Endothelial cell of umbilical vein (primary cell): ENCODE measurements around the gene NFKBIL1.

Experiments used
- CTCF ChIP-seq, 2 donors: IDR thresholded peaks; 1 replicate in 1 of 2; 2 replicates in 1 of 2; pipeline ENCODE4 v1.5.1; 2011; ENCODE audit warnings: low read length in 2 of 2, mild to moderate bottlenecking in 2 of 2, moderate library complexity in 2 of 2, control low read depth in 1 of 2, inconsistent platforms in 1 of 2, low read depth in 1 of 2; ENCODE audit not compliant: insufficient read depth in 1 of 2; ENCODE audit errors: extremely low read depth in 1 of 2
- EZH2 ChIP-seq: IDR thresholded peaks from 2 replicates; pipeline ENCODE4 v1.6.1; 2012; ENCODE audit warnings: borderline replicate concordance, low read depth, mild to moderate bottlenecking, moderate library complexity, low read length, inconsistent platforms; ENCODE audit not compliant: severe bottlenecking
- JUN ChIP-seq: IDR thresholded peaks from 2 replicates; pipeline ENCODE4 v1.6.1; 2011; ENCODE audit warnings: borderline replicate concordance, low read depth; ENCODE audit not compliant: insufficient read length, insufficient read depth
- POLR2A ChIP-seq: IDR thresholded peaks from 2 replicates; pipeline ENCODE4 v1.6.1; 2012; ENCODE audit warnings: low read depth, mild to moderate bottlenecking, control low read depth, low read length
- POLR2AphosphoS5 ChIP-seq: IDR thresholded peaks from 2 replicates; pipeline ENCODE4 v1.6.1; 2012; ENCODE audit warnings: low read depth, mild to moderate bottlenecking, control low read depth, low read length, moderate library complexity; ENCODE audit not compliant: insufficient read depth

GRCh38 chr6:31528307-31528777 lies 19.1 kb upstream of the NFKBIL1 start:
- TF ChIP-seq CTCF (IDR thresholded peaks at IDR 0.05; ENCODE audit: extremely low read depth in 1 of 2, insufficient read depth in 1 of 2, low read depth in 1 of 2, low read length in 2 of 2), result no peak
- TF ChIP-seq POLR2A, result no peak
- no peak for TF ChIP-seq JUN
- TF ChIP-seq EZH2, result no peak
- no peak for TF ChIP-seq POLR2AphosphoS5
